GM12865 (cell line): ENCODE results near the gene LIPN.
A peak's percentile ranks its signal among the peaks of the same experiment; 100 is the strongest.

Experiments used
- DNase-seq: peaks from one replicate; pipeline ENCODE4 v3.0.0; 2010; ENCODE audit warnings: low read depth
- H3K4me3 ChIP-seq: 2 replicates; pipeline ENCODE4 v1.5.1; 2011; ENCODE audit warnings: mild to moderate bottlenecking, low read depth, low read length, control low read depth
- CTCF ChIP-seq: IDR thresholded peaks from 2 replicates; pipeline ENCODE4 v1.5.1; 2011; ENCODE audit warnings: low read length, control low read depth, low read depth, inconsistent platforms; ENCODE audit not compliant: insufficient read depth; ENCODE audit errors: missing control alignments

LIPN gene

GRCh38 chr10:88759366-88760101 is at the start of gene LIPN:
TSS of gene LIPN (plus strand) at chr10:88760020. CDS start at chr10:88761406, 1,386 bp downstream.
- DNase-seq: peak; percentile 12
- TF ChIP-seq CTCF: no peak
- no peak within 1 kb of the TSS for H3K4me3 ChIP-seq

DNA sequence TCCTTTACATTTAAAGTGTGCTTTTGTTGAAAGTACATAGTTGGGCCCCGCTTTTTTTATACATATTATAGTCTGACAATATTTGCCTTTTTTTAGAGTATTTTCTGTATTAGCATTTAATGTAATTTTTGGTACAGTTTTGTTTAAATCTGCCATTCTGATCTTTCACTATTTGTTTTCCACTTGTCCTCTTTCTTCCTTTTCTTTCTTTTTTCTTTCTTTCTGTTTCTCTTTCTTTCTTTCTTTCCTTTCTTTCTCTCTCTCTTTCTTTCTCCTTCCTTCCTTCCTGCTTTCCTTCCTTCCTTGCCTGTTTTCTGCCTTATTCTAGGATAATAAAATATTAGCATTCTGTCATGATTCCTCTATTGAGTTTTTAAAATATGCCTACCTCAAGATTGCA is 44.3 kb upstream of the LIPN start:
- no peak for DNase-seq

GRCh38 chr10:88721392-88721791 is 38.4 kb upstream of the LIPN start:
- no peak for TF ChIP-seq CTCF
- DNase-seq: no peak
- no peak overlapping the region for H3K4me3 ChIP-seq

More for the DNA sequence above, 44.3 kb upstream of the LIPN start:
- H3K4me3 ChIP-seq: no peak overlapping the region
- TF ChIP-seq CTCF: no peak

- no peak overlapping the region for H3K4me3 ChIP-seq
- TF ChIP-seq CTCF: no peak
- DNase-seq: no peak
Observed at GRCh38 chr10:88725798-88726197, 34.0 kb upstream of the LIPN start.

GRCh38 chr10:88728107-88728763 is 31.6 kb upstream of the LIPN start:
- TF ChIP-seq CTCF: peak; percentile 54
- no peak overlapping the region for H3K4me3 ChIP-seq
- DNase-seq: peak; percentile 49

GRCh38 chr10:88730864-88731263 is 29.0 kb upstream of the LIPN start:
- TF ChIP-seq CTCF: no peak
- no peak for DNase-seq
- no peak overlapping the region for H3K4me3 ChIP-seq
